ENCODE data around the gene WFIKKN1.

WFIKKN1 gene

DNA sequence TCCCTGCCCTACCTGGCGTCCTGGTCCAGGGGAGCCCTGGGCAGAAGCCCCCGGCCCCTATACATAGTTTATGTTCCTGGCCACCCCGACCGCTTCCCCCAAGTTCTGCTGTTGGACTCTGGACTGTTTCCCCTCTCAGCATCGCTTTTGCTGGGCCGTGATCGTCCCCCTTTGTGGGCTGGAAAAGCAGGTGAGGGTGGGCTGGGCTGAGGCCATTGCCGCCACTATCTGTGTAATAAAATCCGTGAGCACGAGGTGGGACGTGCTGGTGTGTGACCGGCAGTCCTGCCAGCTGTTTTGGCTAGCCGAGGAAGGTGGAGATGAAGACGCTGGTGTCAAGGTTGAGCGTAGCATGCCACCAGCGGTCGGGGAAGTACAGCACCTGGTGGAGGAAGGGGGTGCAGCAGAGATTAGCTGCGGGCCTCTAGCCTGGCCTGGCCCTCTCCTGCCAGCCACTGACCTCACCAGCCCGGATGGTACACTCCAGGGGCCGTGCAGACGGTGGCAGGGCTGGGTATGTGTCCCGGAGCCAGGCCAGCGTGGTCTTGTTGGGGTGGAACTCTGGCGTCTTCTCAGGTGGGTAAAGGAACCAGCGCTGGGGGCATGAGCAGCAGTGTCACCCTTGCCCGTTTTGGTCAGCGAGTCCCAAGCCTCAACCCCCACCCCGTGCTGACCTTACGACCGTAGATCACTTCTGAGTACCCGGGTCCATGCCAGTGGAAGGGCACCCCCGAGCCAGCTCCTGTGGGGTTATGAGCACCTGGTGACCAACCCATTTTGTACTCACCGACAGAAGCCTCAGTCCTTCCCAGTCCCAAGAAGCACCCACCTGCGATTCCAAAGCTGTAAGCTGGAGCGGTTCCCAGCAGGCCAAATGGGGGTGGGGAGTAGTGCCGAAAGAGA, 52.0 kb downstream of the WFIKKN1 start:
- Histone ChIP-seq H3K27ac (ENCODE audit: low read length) (no peak overlapping the region), H3K9ac (ENCODE audit: low read length) (no peak overlapping the region), H3K36me3 (replicated peaks; ENCODE audit: low read depth, low read length) (peaks cover 24% of the 10 kb centered on the region), H4K20me1 (ENCODE audit: insufficient read depth, low read length) (0 out of 2 replicates have a peak, but pooled peaks cover 4% of the 10 kb centered on the region), H2AFZ (ENCODE audit: low read depth, low read length) (no peak overlapping the region), H3K4me3 (ENCODE audit: low read length) (peak overlapping the region; percentile 84), H3K79me2 (ENCODE audit: low read length) (peaks cover 37% of the 10 kb centered on the region), H3K27me3 (ENCODE audit: low read depth, low read length) (no peaks in the 10 kb centered on the region), H3K9me3 (ENCODE audit: insufficient read depth, low read length) (no peaks in the 10 kb centered on the region), H3K4me1 (ENCODE audit: low read length) (peaks cover 16% of the 10 kb centered on the region), H3K4me2 (ENCODE audit: low read length) (peak overlapping the region; percentile 89)
- TF ChIP-seq, protein P1, sequence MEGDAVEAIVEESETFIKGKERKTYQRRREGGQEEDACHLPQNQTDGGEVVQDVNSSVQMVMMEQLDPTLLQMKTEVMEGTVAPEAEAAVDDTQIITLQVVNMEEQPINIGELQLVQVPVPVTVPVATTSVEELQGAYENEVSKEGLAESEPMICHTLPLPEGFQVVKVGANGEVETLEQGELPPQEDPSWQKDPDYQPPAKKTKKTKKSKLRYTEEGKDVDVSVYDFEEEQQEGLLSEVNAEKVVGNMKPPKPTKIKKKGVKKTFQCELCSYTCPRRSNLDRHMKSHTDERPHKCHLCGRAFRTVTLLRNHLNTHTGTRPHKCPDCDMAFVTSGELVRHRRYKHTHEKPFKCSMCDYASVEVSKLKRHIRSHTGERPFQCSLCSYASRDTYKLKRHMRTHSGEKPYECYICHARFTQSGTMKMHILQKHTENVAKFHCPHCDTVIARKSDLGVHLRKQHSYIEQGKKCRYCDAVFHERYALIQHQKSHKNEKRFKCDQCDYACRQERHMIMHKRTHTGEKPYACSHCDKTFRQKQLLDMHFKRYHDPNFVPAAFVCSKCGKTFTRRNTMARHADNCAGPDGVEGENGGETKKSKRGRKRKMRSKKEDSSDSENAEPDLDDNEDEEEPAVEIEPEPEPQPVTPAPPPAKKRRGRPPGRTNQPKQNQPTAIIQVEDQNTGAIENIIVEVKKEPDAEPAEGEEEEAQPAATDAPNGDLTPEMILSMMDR (IDR thresholded peaks at IDR 0.05; ENCODE audit: low read depth, low read length), result no peak
- no peak for TF ChIP-seq EZH2phosphoT487 (IDR thresholded peaks at IDR 0.05; ENCODE audit: low read depth)

DNA sequence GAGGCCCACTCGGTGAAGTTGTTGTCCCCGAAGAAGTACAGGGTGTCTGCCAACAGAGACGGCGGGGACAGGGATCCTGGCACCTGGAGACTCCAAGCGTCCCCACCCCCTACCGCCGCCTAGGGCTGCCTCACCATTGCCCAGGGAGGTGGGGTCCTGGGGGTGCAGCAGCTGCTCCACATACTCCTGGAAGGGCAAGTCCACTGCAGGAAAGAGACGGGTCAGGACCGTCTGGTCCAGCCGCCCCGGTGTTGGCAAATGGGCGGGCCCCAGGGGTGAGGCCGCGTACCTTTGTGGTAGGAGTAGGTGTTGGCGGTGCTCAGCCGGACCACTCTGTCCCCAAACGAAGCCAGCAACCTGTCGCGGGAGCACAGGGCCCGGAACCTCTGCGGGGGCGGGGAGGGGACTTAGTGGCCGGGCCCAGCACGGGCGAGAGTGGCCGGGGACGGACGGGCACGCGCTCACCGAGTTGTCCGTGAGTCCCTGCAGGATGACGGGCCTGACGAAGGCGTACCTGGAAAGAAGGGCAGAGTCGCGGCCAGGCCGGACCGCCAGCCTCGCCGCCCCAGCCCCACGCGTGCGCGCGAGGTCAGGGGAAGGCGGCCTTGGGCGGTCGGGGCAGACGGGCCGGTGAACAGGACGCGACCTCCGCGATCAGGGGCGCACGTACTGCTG, 52.7 kb downstream of the WFIKKN1 start:
- H3K27ac ChIP-seq (ENCODE audit: low read length), result peak overlapping the region; percentile 35; the same call in 1 of the 2 replicates
- TF ChIP-seq, protein P1 (IDR thresholded peaks at IDR 0.05; ENCODE audit: low read depth, low read length), result no peak
- TF ChIP-seq EZH2phosphoT487 (IDR thresholded peaks at IDR 0.05; ENCODE audit: low read depth), result no peak
- H3K36me3 ChIP-seq (replicated peaks; ENCODE audit: low read depth, low read length), result peaks cover 24% of the 10 kb centered on the region
- peaks cover 16% of the 10 kb centered on the region for H3K4me1 ChIP-seq (ENCODE audit: low read length)
- 0 out of 2 replicates have a peak, but pooled peaks cover 4% of the 10 kb centered on the region for H4K20me1 ChIP-seq (ENCODE audit: insufficient read depth, low read length)
- peak overlapping the region; percentile 89 for H3K4me2 ChIP-seq (ENCODE audit: low read length)
- H3K9ac ChIP-seq (ENCODE audit: low read length), result peak overlapping the region; percentile 59
- peak overlapping the region; percentile 84 for H3K4me3 ChIP-seq (ENCODE audit: low read length)
- no peaks in the 10 kb centered on the region for H3K9me3 ChIP-seq (ENCODE audit: insufficient read depth, low read length)
- H3K27me3 ChIP-seq (ENCODE audit: low read depth, low read length), result no peaks in the 10 kb centered on the region
- peaks cover 37% of the 10 kb centered on the region for H3K79me2 ChIP-seq (ENCODE audit: low read length)
- no peak overlapping the region for H2AFZ ChIP-seq (ENCODE audit: low read depth, low read length)
